SK-N-SH (cell line): Measurements from ENCODE around the gene KAT6B.

Experiments
- CTCF ChIP-seq: fragments of 200-600 bp; sonication (generic); IDR thresholded peaks from 2 replicates; pipeline ENCODE4 v1.6.1; 2017; ENCODE audit warnings: antibody characterized with exemption, mild to moderate bottlenecking, moderate library complexity
- EZH2phosphoT487 ChIP-seq: fragments of 200-600 bp; sonication (generic); IDR thresholded peaks from 2 replicates; pipeline ENCODE4 v1.6.1; 2017; ENCODE audit warnings: low read depth, mixed run types, mild to moderate bottlenecking, antibody characterized with exemption, moderate library complexity, borderline replicate concordance
- FOXM1 ChIP-seq: IDR thresholded peaks from 2 replicates; pipeline ENCODE4 v1.4.0; 2012; ENCODE audit warnings: low read depth, mild to moderate bottlenecking
- JUND ChIP-seq: IDR thresholded peaks from 2 replicates; pipeline ENCODE4 v1.4.0; 2012
- MXI1 ChIP-seq: IDR thresholded peaks from 2 replicates; pipeline ENCODE4 v1.6.1; 2012; ENCODE audit warnings: mild to moderate bottlenecking, low read depth, low read length, improper control_type of control experiment
- POLR2AphosphoS5 ChIP-seq: IDR thresholded peaks from 2 replicates; pipeline ENCODE4 v1.6.1; 2012; ENCODE audit warnings: low read depth, low read length
- RFX5 ChIP-seq: IDR thresholded peaks from 2 replicates; pipeline ENCODE4 v1.6.1; 2012; ENCODE audit warnings: mild to moderate bottlenecking, improper control_type of control experiment, low read length
- SMC3 ChIP-seq: IDR thresholded peaks from 2 replicates; pipeline ENCODE4 v1.6.1; 2012; ENCODE audit warnings: low read depth, low read length, improper control_type of control experiment
- TAF1 ChIP-seq: IDR thresholded peaks from 2 replicates; pipeline ENCODE4 v1.6.1; 2012; ENCODE audit warnings: low read depth, mild to moderate bottlenecking, low read length, moderate library complexity, borderline replicate concordance
- USF1 ChIP-seq: IDR thresholded peaks from 2 replicates; pipeline ENCODE4 v1.4.0; 2012; ENCODE audit warnings: low read depth, borderline replicate concordance
- USF2 ChIP-seq: fragments of 150-350 bp; IDR thresholded peaks from 2 replicates; pipeline ENCODE4 v1.6.1; 2017; ENCODE audit warnings: antibody characterized with exemption, low read length, low read depth, borderline replicate concordance
- YY1 ChIP-seq: IDR thresholded peaks from 2 replicates; pipeline ENCODE4 v1.4.0; 2012; ENCODE audit warnings: low read depth, mild to moderate bottlenecking
- ZBTB33 ChIP-seq: IDR thresholded peaks from 2 replicates; pipeline ENCODE4 v1.4.0; 2012; ENCODE audit warnings: low read depth, borderline replicate concordance

- TF ChIP-seq CTCF (no peak), USF2 (no peak), POLR2AphosphoS5 (no peak; the same call in 1 of the 2 replicates), TAF1 (peak; percentile 11; the same call in 1 of the 2 replicates), ZBTB33 (no peak), EZH2phosphoT487 (no peak), YY1 (no peak), FOXM1 (no peak), RFX5 (no peak), MXI1 (no peak), SMC3 (0 out of 2 replicates have a peak, but pooled peaks have one; percentile 9), USF1 (no peak), JUND (no peak)
Observed at GRCh38 chr10:74824900-74825370, 1.5 kb upstream of the KAT6B start.
